Karpas-422 (cell line): ENCODE data around the gene NEDD4. TPM values are rescaled to one million over a fixed set of nuclear protein-coding genes. Genes with fewer than 3 reads are reported as not detected.

Source experiments
- DNase-seq: peaks from one replicate; pipeline ENCODE4 v3.0.0-alpha.2; 2015
- H2AFZ ChIP-seq: fragments of 200-600 bp; sonication (generic); 2 replicates; pipeline ENCODE4 v1.6.1; 2014; ENCODE audit warnings: antibody characterized with exemption, low read length, mixed read lengths
- H3K27ac ChIP-seq: fragments of 200-600 bp; sonication (generic); 2 replicates; pipeline ENCODE4 v1.5.1; 2014; ENCODE audit warnings: mild to moderate bottlenecking, low read length, moderate library complexity
- H3K27me3 ChIP-seq: fragments of 200-600 bp; sonication (generic); 2 replicates; pipeline ENCODE4 v1.6.1; 2014; ENCODE audit warnings: low read length, mixed read lengths
- H3K36me3 ChIP-seq: fragments of 200-600 bp; sonication (generic); 2 replicates; pipeline ENCODE4 v1.6.1; 2014; ENCODE audit warnings: low read length, mixed read lengths; ENCODE audit not compliant: insufficient read depth
- H3K4me1 ChIP-seq: fragments of 200-600 bp; sonication (generic); 2 replicates; pipeline ENCODE4 v1.6.1; 2014; ENCODE audit warnings: mild to moderate bottlenecking, low read length, mixed read lengths
- H3K4me2 ChIP-seq: fragments of 200-600 bp; sonication (generic); 2 replicates; pipeline ENCODE4 v1.6.1; 2014; ENCODE audit warnings: low read length, low read depth, mild to moderate bottlenecking; ENCODE audit not compliant: poor library complexity, severe bottlenecking
- H3K4me3 ChIP-seq: fragments of 200-600 bp; sonication (generic); 2 replicates; pipeline ENCODE4 v1.5.1; 2014; ENCODE audit warnings: mild to moderate bottlenecking, antibody characterized with exemption, low read length, mixed read lengths
- H3K79me2 ChIP-seq: fragments of 200-600 bp; sonication (generic); 2 replicates; pipeline ENCODE4 v1.6.1; 2014; ENCODE audit warnings: mild to moderate bottlenecking, low read length, mixed read lengths
- H3K9ac ChIP-seq: fragments of 200-600 bp; sonication (generic); 2 replicates; pipeline ENCODE4 v1.6.0; 2014; ENCODE audit warnings: low read length
- H3K9me2 ChIP-seq: fragments of 200-600 bp; sonication (generic), shearing (Covaris generic); replicated peaks from 2 replicates; pipeline ENCODE4 v1.6.0; 2014; ENCODE audit warnings: mild to moderate bottlenecking, low read length, moderate library complexity; ENCODE audit not compliant: insufficient read depth
- H3K9me3 ChIP-seq: fragments of 300-700, 200-600 bp; sonication (generic); 2 replicates; pipeline ENCODE4 v1.6.1; 2014; ENCODE audit warnings: low read length, mixed read lengths
- H4K20me1 ChIP-seq: fragments of 200-600 bp; sonication (generic); 2 replicates; pipeline ENCODE4 v1.6.1; 2014; ENCODE audit warnings: mild to moderate bottlenecking, antibody characterized with exemption, low read length, low read depth; ENCODE audit not compliant: insufficient read depth
- total RNA-seq: library from RNA; depleted of rRNA; stranded (reverse); fragments of >200 nt; shearing (Covaris generic); gene quantifications from 2 replicates; pipeline ENCODE4 v1.2.3, GENCODE V29; 2014; ENCODE audit warnings: low replicate concordance

NEDD4 gene
- total RNA-seq, 1 experiment from 2014 or later, result 6.3 TPM

DNA sequence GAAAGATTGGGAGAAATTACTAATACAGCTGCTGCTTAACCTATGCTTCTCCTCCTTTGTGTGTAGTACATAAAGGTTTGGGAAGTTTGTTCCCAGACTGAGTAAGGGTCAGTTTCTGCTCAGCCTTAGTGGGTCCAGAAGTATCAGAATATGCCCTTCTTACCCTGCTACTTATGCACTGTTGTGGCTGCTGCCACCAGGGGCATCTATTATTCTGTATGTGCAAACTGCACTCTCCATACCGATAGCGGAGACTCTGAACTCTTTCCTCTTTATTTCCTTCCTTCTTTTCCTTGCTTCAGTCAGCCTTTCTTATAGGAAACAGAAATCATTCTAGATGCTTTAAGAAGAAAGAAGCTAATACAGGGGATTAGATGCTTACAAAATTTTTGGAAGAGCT is 4.0 kb downstream of the NEDD4 start:
- Histone ChIP-seq H3K36me3 (no peaks in the 10 kb centered on the region), H3K4me3 (no peak overlapping the region), H2AFZ (no peak overlapping the region), H3K27ac (no peak overlapping the region), H3K79me2 (no peaks in the 10 kb centered on the region), H3K9me2 (no peaks in the 10 kb centered on the region), H3K9ac (no peak overlapping the region), H4K20me1 (no peaks in the 10 kb centered on the region), H3K4me1 (peaks cover 10% of the 10 kb centered on the region), H3K4me2 (no peak overlapping the region), H3K27me3 (no peaks in the 10 kb centered on the region), H3K9me3 (no peaks in the 10 kb centered on the region)
- DNase-seq, result no peak

DNA sequence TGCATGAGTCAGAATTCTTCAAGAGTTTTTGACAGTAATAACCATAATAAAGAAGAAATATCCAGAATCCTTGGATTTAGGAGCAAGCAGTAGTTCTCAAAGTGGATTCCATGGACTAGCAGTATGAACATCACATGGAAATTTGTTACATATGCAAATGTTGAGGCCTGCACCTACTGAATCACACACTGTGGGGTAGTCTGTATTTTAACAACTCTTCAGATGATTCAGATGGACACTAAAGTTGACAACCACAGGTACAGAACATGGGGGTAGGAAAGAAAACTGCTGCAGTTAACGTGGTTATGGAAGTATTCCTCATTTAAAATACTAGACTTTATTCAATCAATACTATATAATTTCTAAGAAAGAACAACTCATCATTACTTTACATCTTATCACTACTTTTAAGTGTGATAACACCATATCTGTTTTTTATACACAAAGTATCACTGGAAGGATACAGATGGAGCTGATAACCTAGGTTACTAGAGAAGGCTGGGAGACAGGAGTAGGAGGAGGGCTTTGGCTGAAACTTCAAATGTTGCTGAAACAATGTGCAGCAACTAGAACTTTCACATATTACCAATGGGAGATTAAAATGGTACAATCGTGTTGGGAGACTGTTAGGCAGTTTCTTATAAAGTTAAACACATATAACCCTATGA is 11.7 kb downstream of the NEDD4 start:
- no peak overlapping the region for H3K4me2 ChIP-seq
- H3K27ac ChIP-seq, result no peak overlapping the region

GRCh38 chr15:55980511-55980910 is 12.9 kb downstream of the NEDD4 start:
- H3K79me2 ChIP-seq, result no peaks in the 10 kb centered on the region
- no peak overlapping the region for H3K27ac ChIP-seq
- no peak for DNase-seq
- no peak overlapping the region for H2AFZ ChIP-seq
- no peaks in the 10 kb centered on the region for H3K9me3 ChIP-seq
- no peaks in the 10 kb centered on the region for H3K36me3 ChIP-seq
- no peak overlapping the region for H3K4me2 ChIP-seq
- H3K4me1 ChIP-seq, result no peaks in the 10 kb centered on the region
- no peaks in the 10 kb centered on the region for H4K20me1 ChIP-seq
- no peaks in the 10 kb centered on the region for H3K27me3 ChIP-seq
- H3K4me3 ChIP-seq, result no peak overlapping the region
- no peak overlapping the region for H3K9ac ChIP-seq
- no peaks in the 10 kb centered on the region for H3K9me2 ChIP-seq

More for the DNA sequence above, 11.7 kb downstream of the NEDD4 start:
- DNase-seq, result no peak
- Histone ChIP-seq H3K4me1 (no peaks in the 10 kb centered on the region), H3K9ac (no peak overlapping the region), H2AFZ (no peak overlapping the region), H3K9me3 (no peaks in the 10 kb centered on the region), H3K27me3 (no peaks in the 10 kb centered on the region), H4K20me1 (no peaks in the 10 kb centered on the region), H3K9me2 (no peaks in the 10 kb centered on the region), H3K4me3 (no peak overlapping the region), H3K79me2 (no peaks in the 10 kb centered on the region), H3K36me3 (no peaks in the 10 kb centered on the region)

GRCh38 chr15:55977231-55977630 is 16.2 kb downstream of the NEDD4 start:
- H3K27me3 ChIP-seq, result no peaks in the 10 kb centered on the region
- H2AFZ ChIP-seq, result no peak overlapping the region
- no peak overlapping the region for H3K27ac ChIP-seq
- no peaks in the 10 kb centered on the region for H3K79me2 ChIP-seq
- no peak overlapping the region for H3K9ac ChIP-seq
- no peak for DNase-seq
- no peaks in the 10 kb centered on the region for H3K36me3 ChIP-seq
- H3K4me2 ChIP-seq, result no peak overlapping the region
- H3K9me3 ChIP-seq, result no peaks in the 10 kb centered on the region
- no peaks in the 10 kb centered on the region for H3K9me2 ChIP-seq
- no peaks in the 10 kb centered on the region for H3K4me1 ChIP-seq
- H4K20me1 ChIP-seq, result no peaks in the 10 kb centered on the region
- no peak overlapping the region for H3K4me3 ChIP-seq

DNA sequence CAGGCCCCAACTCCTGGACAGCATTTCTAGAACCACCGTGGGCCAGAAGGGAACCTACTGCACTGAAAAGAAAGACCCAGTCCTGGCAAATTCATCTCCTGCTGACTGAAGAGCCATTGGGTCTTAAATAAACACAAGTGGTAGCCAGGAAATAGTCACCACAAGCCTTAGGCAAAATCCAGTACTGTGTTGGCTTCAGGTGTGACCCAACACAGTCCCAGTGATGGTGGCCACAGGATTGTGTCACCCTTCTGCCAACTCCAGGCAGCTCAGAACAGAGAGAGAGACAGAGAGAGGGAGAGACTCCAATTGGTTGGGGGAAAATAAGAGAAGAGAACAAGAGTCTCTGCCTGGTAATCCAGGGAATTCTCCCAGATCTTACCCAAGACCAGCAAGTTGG is 23.1 kb downstream of the NEDD4 start:
- Histone ChIP-seq H3K27me3 (no peaks in the 10 kb centered on the region), H3K36me3 (no peaks in the 10 kb centered on the region), H4K20me1 (no peaks in the 10 kb centered on the region), H3K4me2 (no peak overlapping the region), H3K4me3 (no peak overlapping the region), H3K4me1 (no peaks in the 10 kb centered on the region), H2AFZ (no peak overlapping the region), H3K9ac (no peak overlapping the region), H3K9me3 (no peaks in the 10 kb centered on the region), H3K27ac (no peak overlapping the region), H3K79me2 (no peaks in the 10 kb centered on the region), H3K9me2 (no peaks in the 10 kb centered on the region)
- no peak for DNase-seq

- Histone ChIP-seq H3K27me3 (no peaks in the 10 kb centered on the region), H3K4me3 (no peak overlapping the region), H4K20me1 (no peaks in the 10 kb centered on the region), H3K4me1 (no peaks in the 10 kb centered on the region), H3K27ac (no peak overlapping the region), H3K9me2 (no peaks in the 10 kb centered on the region), H3K9me3 (no peaks in the 10 kb centered on the region), H3K4me2 (no peak overlapping the region), H3K79me2 (no peaks in the 10 kb centered on the region), H3K36me3 (no peaks in the 10 kb centered on the region), H2AFZ (no peak overlapping the region), H3K9ac (no peak overlapping the region)
- DNase-seq, result no peak
Observed at GRCh38 chr15:55969582-55969981, 23.8 kb downstream of the NEDD4 start.

DNA sequence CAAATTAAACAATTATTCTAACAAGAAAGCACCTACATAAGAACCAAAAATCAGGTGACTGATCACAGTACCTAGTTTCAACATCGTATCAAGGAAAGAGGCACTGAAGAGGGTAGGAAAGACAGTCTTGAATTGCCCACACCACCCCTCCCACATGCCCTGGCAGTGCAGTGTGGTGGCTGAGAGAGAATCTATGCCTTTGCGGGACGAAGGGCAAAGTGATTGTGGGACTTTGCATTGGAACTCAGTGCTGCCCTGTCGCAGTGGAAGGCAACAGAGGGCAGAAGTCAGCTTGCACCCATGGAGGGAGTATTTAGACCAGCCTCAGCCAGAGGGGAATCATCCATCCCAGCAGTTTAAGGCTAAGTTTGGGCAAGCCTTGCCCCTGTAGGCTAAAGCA is 24.5 kb downstream of the NEDD4 start:
- Histone ChIP-seq H4K20me1 (no peaks in the 10 kb centered on the region), H3K9me3 (no peaks in the 10 kb centered on the region), H2AFZ (no peak overlapping the region), H3K4me3 (no peak overlapping the region), H3K4me2 (no peak overlapping the region), H3K9ac (no peak overlapping the region), H3K79me2 (no peaks in the 10 kb centered on the region), H3K9me2 (no peaks in the 10 kb centered on the region), H3K4me1 (no peaks in the 10 kb centered on the region), H3K27ac (no peak overlapping the region), H3K36me3 (no peaks in the 10 kb centered on the region), H3K27me3 (no peaks in the 10 kb centered on the region)
- DNase-seq, result no peak

GRCh38 chr15:55965091-55965490 is 28.3 kb downstream of the NEDD4 start:
- Histone ChIP-seq H3K4me3 (no peak overlapping the region), H3K27me3 (no peaks in the 10 kb centered on the region), H2AFZ (no peak overlapping the region), H3K9me3 (no peaks in the 10 kb centered on the region), H3K27ac (no peak overlapping the region), H3K9me2 (no peaks in the 10 kb centered on the region), H3K9ac (no peak overlapping the region), H3K36me3 (no peaks in the 10 kb centered on the region), H3K4me1 (no peaks in the 10 kb centered on the region), H3K79me2 (no peaks in the 10 kb centered on the region), H4K20me1 (no peaks in the 10 kb centered on the region), H3K4me2 (no peak overlapping the region)
- DNase-seq, result no peak
